GM18873 (cell line): ENCODE measurements around the gene CPPED1.

Experiments used
- ATAC-seq: cut with Tn5 transposase; IDR thresholded peaks from one replicate; pipeline ENCODE4 v1.9.1; 2021; ENCODE audit warnings: mild to moderate bottlenecking, moderate library complexity, moderate number of reproducible peaks; ENCODE audit not compliant: unreplicated experiment, low FRiP score

CPPED1 gene

DNA sequence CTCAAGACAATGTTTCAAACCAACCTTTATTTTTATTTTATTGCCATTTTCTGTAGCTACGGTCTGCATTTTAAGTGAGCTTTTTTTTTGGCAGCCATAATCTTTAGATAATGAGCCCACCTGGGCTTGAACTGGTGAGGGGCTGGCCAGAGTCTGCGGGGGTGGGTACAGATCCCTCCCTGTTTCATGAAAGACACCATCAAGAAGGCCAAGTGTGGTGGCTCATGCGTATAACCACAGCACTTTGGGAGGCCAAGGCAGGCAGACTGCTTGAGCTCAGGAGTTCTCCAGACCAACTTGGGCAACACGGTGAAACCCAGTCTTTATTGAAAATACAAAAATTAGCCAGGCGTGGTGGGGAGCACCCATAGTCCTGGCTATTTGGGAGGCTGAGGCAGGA, 113.7 kb downstream of the CPPED1 start:
- no peak for ATAC-seq

DNA sequence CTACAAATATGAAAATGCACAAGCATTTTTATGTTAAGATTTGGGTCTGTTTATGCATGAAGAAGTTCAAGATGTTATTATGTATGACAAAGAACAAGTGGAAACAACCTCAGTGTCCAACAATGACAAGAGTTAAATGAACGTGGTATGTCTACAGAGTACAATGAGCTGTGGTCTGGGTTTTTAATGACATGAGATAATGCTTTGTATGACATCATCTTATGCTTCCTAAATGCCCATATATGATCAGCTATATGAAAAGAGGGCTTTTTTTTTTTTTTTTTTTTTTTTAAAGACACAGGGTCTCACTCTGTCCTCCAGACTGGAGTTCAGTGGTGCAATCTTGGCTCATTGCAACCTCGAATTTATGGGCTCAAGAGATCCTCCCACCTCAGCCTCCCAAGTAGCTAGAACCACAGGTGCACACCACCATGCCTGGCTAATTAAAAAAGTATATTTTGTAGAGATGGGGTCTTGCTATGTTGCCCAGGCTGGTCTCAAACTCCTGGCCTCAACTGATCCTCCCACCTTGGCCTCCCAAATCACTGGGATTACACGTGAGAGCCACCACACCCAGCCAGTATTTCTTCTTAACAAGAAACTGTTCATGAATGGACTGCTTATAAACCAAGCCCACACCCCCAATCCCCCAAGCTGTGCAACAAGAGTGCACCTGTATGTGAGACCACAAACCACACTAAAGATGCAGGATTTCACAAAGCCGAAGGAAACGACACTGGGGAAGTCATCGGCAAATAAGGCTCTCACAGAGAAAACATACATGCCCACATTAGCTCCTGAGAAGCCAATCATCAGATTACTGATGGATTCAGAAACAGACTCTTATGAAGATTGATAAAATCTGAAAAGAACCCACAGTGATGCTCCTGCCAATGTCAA, 114.5 kb downstream of the CPPED1 start:
- ATAC-seq: no peak

- ATAC-seq: no peak
These were observed 117.9 kb downstream of the CPPED1 start for GRCh38 chr16:12685806-12686205.

GRCh38 chr16:12682432-12683165, 121.1 kb downstream of the CPPED1 start:
- no peak for ATAC-seq

GRCh38 chr16:12681653-12682052, 122.0 kb downstream of the CPPED1 start:
- ATAC-seq: no peak

DNA sequence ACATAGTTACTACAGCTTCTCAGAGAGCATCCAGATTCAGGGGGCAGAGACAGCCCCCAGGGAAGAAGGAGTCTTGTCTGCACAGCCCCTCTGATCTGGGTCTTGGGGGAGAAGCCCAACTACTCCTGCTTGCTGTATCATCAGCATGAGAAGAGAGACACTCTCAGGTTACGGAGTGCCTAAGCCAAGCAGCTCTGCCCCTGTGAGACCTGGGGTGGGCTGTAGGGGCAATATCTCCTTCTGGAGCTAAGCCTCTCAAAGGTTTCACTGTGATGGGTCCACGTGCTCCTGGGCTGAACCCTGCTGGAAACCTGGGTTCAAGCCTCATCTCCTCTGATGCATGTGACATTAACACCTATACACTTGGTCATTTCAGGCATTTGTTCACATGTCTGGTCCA, 123.2 kb downstream of the CPPED1 start:
- ATAC-seq: no peak

- ATAC-seq: no peak
These were observed 123.9 kb downstream of the CPPED1 start for GRCh38 chr16:12679660-12680272.

GRCh38 chr16:12678983-12679382, 124.7 kb downstream of the CPPED1 start:
- no peak for ATAC-seq

DNA sequence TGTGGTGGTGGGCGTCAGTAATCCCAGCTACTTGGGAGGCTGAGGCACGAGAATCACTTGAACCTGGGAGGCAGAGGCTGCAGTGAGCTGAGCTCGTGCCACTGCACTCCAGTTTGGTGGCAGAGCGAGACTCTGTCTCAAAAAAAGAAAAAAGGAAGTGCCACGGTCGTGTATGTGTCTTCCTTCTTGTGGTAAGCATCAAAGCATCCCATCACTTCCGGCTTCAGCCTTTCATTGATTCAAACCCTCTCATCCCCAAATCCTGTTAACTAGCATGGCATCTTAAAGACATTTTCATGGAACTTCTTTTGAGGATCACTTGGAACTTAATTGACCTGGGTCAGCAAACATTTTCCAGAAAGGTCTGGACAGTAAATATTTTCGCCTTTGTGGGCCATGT, 126.2 kb downstream of the CPPED1 start:
- no peak for ATAC-seq

DNA sequence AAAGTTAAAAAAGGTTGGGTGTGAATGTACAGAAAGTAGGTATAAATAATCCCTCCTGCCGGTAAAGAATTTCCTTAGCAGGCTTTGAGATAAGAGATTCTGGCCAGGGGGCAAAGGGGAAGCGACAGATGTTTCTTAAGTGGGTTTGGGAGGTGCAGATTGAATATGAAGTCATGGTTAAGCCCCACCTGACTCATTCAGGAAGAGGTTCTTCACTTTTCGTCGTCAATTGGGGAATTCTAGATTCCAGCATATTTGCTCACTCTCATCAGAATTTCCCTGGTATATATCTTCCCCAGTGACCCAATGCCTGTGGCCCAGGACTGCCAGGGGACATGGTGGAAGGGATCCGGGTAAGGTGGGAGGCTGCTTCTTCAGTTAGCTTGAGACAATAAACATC, 127.8 kb downstream of the CPPED1 start:
- no peak for ATAC-seq

DNA sequence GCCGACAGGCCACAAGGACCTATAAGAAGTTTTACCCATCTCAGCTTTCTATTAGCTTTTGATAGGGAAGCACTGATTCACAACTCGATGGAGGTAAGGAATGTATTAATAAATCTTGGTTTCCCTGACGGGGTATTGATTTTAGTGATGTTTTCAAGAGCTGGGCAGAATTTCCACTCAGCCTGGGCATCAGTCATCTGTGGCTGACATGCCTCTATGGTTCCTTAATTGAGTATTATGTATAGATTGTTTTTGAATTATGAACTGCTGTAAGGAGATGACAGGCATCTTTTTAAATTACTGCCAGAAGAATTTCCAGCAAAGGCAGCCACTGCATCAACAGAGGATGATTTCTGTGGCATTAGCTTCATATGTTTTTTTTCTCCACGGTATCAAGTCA, 128.6 kb downstream of the CPPED1 start:
- ATAC-seq: no peak

DNA sequence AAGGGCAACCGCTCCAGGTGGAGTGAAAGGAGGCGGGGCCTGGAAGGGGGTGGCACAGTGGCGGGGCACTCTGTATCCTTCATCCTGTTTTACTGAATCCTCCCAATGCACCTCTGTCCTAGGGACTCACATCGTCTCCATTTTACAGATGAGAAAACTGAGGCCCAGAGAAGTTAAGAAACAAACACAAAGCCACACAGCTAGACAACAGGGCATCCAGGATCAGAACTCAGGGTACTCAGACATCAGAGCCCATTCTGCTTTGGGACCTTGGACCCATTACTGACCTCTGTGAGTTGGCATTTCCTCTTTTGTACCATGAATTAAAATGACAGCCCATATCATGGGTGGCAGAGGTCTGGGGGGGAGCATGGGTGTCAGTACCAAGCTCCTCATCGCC, 129.2 kb downstream of the CPPED1 start:
- no peak for ATAC-seq

DNA sequence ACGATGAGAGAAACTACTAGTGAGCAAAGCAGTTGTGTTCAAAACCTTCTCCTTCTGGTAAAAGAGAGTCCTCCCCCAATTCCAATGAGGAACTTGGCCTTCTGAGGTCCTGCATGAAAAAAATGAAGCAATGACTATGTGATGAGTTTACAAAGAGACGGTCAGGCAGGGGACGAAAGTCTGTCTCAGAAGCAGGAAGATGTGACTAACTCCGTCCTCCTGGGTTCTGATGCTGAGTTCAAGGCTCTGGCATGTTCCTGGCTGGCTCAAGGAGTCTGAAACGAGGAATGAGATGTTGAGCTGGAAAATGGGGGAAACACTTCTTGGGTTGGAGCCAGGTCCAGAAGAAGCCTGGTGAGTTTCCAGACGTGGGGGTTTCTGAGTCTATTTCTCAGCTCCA, 129.6 kb downstream of the CPPED1 start:
- no peak for ATAC-seq

DNA sequence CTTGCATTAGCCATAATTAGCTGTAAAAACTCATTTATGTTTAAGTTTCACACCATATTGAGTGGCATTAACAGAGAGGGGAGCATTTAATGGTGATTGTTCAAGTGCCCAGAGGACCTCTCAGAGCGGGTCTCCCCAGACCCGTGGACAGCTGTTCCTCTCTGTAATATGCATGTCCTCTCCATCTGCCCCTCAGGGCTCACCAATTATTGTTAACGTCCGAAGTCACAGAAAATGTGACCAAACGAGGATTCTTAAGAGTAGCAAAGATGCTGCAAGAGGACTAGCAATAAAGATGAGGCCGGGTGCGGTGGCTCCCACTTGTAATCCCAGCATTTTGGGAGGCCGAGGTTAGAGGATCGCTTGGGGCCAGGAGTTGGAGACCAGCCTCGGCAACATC, 130.2 kb downstream of the CPPED1 start:
- ATAC-seq: no peak

DNA sequence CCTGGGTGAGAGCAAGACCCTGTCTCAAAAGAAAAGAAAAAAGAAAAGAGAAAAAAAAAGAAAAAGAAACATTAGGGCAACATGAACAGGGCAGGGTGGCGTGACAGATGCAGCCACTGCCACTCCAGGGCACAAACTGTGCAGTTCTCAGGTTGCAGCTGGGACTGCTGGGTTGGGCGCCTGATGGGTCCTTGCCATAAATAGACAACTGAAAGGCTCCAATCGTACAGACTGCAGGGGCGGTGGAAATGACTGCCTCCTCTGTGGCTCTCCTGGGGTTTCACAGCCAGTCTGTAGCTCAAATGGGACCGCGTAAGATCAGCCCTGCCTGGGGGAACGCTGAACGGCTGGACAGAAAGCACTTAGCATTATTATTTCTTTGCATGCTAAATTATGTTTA, 130.7 kb downstream of the CPPED1 start:
- ATAC-seq: no peak

GRCh38 chr16:12669908-12670307, 133.8 kb downstream of the CPPED1 start:
- ATAC-seq: no peak

DNA sequence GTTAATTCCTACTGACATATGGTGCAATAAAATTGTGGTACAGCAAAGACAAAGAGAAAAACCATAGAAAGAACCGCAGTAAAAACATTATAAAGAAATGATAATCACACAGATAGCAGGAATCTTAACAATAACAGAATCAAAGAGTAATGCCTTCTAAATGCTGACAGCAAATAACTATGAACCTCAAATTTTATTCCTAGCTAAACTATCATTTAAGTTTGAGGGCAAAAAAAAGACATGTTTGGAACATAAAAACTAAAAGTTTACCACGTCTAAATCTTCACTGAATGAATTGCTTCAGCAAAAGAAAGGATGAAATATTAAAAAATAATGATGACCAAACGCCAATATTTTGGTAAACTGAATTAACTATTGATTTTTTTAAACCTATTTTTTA, 135.8 kb downstream of the CPPED1 start:
- ATAC-seq: no peak

DNA sequence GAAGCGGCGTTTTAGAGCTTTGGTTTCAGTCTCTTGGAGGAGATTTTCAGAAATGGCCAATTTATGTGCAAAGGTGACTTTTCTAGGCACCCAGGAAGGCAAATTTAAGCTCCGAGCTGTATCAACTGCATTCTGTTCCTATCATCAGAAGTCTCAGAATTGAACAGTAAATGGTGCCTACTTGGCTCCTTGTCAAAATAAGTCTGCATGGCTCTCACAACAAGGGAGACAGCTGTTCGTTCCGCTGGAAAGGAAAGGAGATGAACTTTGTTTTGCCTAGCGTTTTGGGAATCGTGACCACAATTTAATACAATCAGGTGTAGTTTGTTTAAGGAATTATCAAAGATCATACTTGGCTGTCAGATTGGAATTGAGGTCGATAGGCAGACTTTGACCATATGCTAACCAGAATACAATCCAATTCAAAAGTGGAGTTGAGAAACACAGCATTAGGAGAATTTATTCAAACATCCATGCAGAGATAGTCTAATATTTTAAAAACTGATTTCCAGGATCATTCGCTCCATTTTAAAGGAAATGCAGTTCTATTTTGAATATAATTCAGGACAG, 139.4 kb downstream of the CPPED1 start:
- no peak for ATAC-seq

- no peak for ATAC-seq
These were observed 142.0 kb downstream of the CPPED1 start for GRCh38 chr16:12661656-12662172.

GRCh38 chr16:12659871-12660270, 143.8 kb downstream of the CPPED1 start:
- no peak for ATAC-seq

- ATAC-seq: no peak
These were observed 145.2 kb downstream of the CPPED1 start for GRCh38 chr16:12658506-12658905.
